SU-DHL-6 (cell line): ENCODE results near the gene CDC42BPG.

ENCODE experiments used
- H2AFZ ChIP-seq: fragments of 200-600 bp; sonication (generic); 2 replicates; pipeline ENCODE4 v1.6.1; 2014; ENCODE audit warnings: low read depth, mild to moderate bottlenecking, moderate library complexity, mixed read lengths, antibody characterized with exemption, low read length; ENCODE audit not compliant: severe bottlenecking
- H3F3A ChIP-seq: fragments of 200-600 bp; shearing (Covaris generic); 2 replicates; pipeline ENCODE4 v1.6.0; 2016; ENCODE audit warnings: antibody characterized with exemption, mild to moderate bottlenecking; ENCODE audit not compliant: insufficient read depth
- H3K27ac ChIP-seq: fragments of 200-600 bp; sonication (generic); 2 replicates; pipeline ENCODE4 v1.5.1; 2016; ENCODE audit warnings: low read depth, mild to moderate bottlenecking, low read length, moderate library complexity, mixed read lengths
- H3K27me3 ChIP-seq: fragments of 200-600 bp; sonication (generic), shearing (Covaris generic); 2 replicates; pipeline ENCODE4 v1.6.0; 2014; ENCODE audit warnings: mild to moderate bottlenecking, low read length
- H3K36me3 ChIP-seq: fragments of 200-600 bp; sonication (generic); 2 replicates; pipeline ENCODE4 v1.6.1; 2014; ENCODE audit warnings: mild to moderate bottlenecking, low read length, mixed read lengths
- H3K4me2 ChIP-seq: fragments of 300-600, 200-600 bp; shearing (Covaris generic), sonication (generic); 2 replicates; pipeline ENCODE4 v1.6.0; 2014; ENCODE audit warnings: low read length, low read depth, mild to moderate bottlenecking; ENCODE audit not compliant: poor library complexity, severe bottlenecking
- H3K4me3 ChIP-seq: fragments of 200-600 bp; sonication (generic); 2 replicates; pipeline ENCODE4 v1.5.1; 2014; ENCODE audit warnings: antibody characterized with exemption, low read length, mild to moderate bottlenecking, mixed read lengths; ENCODE audit not compliant: insufficient read depth, poor library complexity, severe bottlenecking
- H3K79me2 ChIP-seq: fragments of 200-600 bp; sonication (generic); 2 replicates; pipeline ENCODE4 v1.6.1; 2014; ENCODE audit warnings: mild to moderate bottlenecking, low read length, moderate library complexity; ENCODE audit not compliant: insufficient read depth
- H3K9ac ChIP-seq: fragments of 200-600 bp; sonication (generic); 2 replicates; pipeline ENCODE4 v1.7.0; 2014; ENCODE audit warnings: mild to moderate bottlenecking, low read length
- H3K9me2 ChIP-seq: fragments of 200-600 bp; sonication (generic); replicated peaks from 2 replicates; pipeline ENCODE4 v1.6.1; 2014; ENCODE audit warnings: low read length; ENCODE audit not compliant: insufficient read depth
- H3K9me3 ChIP-seq: fragments of 200-600 bp; sonication (generic); 2 replicates; pipeline ENCODE4 v1.6.1; 2014; ENCODE audit warnings: low read length, mixed read lengths; ENCODE audit not compliant: insufficient read depth
- H4K20me1 ChIP-seq: fragments of 200-600 bp; sonication (generic); 2 replicates; pipeline ENCODE4 v1.6.1; 2014; ENCODE audit warnings: low read depth, mild to moderate bottlenecking, antibody characterized with exemption, low read length, moderate library complexity, mixed read lengths
- EZH2phosphoT487 ChIP-seq: fragments of 200-600 bp; sonication (generic), shearing (Covaris generic); conservative IDR thresholded peaks from 2 replicates; pipeline ENCODE4 v1.6.1; 2018; ENCODE audit warnings: mild to moderate bottlenecking, antibody characterized with exemption, low read length, moderate library complexity, mixed read lengths
- TF ChIP-seq, protein P1 (sequence below): fragments of 200-600 bp; sonication (generic); IDR thresholded peaks from one replicate; pipeline ENCODE4 v1.5.1; 2017; ENCODE audit warnings: antibody characterized with exemption, mild to moderate bottlenecking, low read length, moderate library complexity; ENCODE audit not compliant: insufficient read depth, poor library complexity, severe bottlenecking

CDC42BPG gene

DNA sequence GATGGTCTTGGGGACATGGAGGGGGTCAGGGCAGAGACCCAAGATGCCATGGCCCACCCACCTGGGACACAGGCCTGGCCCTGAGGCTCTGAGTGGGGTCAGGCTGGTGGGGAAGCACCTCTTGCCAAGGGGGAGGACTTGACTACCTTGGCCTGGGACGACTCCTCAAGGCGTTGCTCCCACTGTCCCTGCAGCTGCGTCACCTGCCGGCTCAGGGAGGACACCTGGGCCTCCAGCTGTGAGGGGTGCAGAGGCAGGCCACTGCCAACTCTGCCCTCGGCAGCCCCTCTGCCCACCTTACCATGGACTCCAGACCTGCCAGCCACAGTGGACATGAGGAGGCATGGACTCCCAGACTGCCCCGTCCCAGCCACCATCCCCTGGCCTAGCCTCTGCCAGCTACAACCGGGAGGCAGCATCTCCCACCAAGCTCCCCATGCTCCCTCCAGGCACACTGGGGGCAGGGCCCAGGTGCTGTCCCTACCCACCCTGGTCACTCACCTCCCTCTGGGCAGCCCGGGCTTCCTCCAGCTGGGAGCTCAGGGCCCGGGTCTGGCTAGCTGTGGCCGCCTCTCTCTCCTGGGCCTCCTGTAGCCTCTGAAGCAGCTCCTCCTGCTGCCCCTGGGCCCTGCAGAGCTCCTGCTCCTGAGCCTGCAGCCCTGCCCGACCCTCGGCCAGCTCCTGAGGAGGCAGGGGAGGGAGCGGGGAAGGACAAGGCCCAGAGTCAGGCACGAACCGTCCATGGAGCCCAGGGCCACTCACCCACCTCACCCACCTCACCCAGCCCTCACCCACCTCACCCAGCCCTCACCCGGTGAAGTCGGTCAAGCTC, 8.6 kb downstream of the CDC42BPG start:
- TF ChIP-seq, protein P1, sequence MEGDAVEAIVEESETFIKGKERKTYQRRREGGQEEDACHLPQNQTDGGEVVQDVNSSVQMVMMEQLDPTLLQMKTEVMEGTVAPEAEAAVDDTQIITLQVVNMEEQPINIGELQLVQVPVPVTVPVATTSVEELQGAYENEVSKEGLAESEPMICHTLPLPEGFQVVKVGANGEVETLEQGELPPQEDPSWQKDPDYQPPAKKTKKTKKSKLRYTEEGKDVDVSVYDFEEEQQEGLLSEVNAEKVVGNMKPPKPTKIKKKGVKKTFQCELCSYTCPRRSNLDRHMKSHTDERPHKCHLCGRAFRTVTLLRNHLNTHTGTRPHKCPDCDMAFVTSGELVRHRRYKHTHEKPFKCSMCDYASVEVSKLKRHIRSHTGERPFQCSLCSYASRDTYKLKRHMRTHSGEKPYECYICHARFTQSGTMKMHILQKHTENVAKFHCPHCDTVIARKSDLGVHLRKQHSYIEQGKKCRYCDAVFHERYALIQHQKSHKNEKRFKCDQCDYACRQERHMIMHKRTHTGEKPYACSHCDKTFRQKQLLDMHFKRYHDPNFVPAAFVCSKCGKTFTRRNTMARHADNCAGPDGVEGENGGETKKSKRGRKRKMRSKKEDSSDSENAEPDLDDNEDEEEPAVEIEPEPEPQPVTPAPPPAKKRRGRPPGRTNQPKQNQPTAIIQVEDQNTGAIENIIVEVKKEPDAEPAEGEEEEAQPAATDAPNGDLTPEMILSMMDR = no peak
- TF ChIP-seq EZH2phosphoT487 = no peak
- Histone ChIP-seq H3F3A (no peaks in the 10 kb centered on the region), H3K36me3 (no peaks in the 10 kb centered on the region), H3K4me2 (no peak overlapping the region), H3K9me3 (no peaks in the 10 kb centered on the region), H3K9ac (no peak overlapping the region), H3K9me2 (no peaks in the 10 kb centered on the region), H3K27me3 (no peaks in the 10 kb centered on the region), H3K4me3 (no peak overlapping the region), H2AFZ (no peak overlapping the region), H3K27ac (no peak overlapping the region), H4K20me1 (no peaks in the 10 kb centered on the region), H3K79me2 (no peaks in the 10 kb centered on the region)

DNA sequence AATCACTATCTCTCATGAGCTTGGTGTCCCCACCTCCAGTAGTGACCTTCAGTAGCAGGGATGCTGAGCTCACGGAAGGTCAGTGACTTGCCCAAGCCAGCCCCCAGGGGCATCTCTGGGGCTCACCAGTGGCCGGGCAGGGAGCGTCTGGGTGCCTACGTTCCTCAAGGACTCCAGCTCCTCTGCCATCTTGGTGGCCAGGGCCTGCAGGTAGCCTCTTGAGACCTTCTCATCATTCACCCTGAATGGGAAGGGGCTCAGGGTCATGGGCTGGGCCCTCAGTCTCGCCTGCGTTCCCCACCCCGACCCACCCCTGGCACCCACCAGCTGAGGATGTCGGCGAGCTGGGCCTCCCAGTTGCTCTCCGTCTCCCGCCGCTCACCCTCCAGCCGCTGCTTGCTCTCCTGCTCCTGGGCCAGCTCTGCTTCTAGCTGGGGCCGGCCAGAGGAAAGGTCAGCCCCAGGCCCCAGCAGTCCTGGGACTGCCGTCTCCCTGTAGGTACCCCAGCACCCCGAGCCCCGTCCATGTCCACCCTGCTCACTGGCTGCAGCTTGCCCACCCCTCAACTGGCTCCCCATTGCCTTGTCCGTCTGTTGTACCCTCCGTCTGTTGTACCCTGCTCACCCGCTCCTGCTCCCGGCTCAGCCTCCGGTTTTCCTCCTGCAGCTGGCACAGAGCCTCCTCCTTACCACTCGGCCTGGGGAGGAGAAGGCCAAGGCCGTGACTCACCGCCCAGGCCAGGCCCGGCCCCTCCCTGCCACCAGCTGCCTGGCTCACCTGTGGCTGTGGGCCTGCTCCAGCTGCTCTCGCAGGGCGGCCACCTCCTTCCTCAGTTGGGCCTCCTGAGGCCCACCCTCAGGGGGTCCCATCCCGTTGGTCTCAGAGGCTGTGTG, 9.5 kb downstream of the CDC42BPG start:
- H3K9me3 ChIP-seq = no peaks in the 10 kb centered on the region
- no peaks in the 10 kb centered on the region for H3K79me2 ChIP-seq
- H3K27me3 ChIP-seq = no peaks in the 10 kb centered on the region
- H3K36me3 ChIP-seq = no peaks in the 10 kb centered on the region
- H3F3A ChIP-seq = no peaks in the 10 kb centered on the region
- no peak overlapping the region for H3K4me3 ChIP-seq
- no peak overlapping the region for H3K4me2 ChIP-seq
- no peaks in the 10 kb centered on the region for H3K9me2 ChIP-seq
- no peak overlapping the region for H2AFZ ChIP-seq
- H3K9ac ChIP-seq = no peak overlapping the region
- H3K27ac ChIP-seq = no peak overlapping the region
- no peak for TF ChIP-seq EZH2phosphoT487
- TF ChIP-seq, protein P1 = no peak
- H4K20me1 ChIP-seq = no peaks in the 10 kb centered on the region

DNA sequence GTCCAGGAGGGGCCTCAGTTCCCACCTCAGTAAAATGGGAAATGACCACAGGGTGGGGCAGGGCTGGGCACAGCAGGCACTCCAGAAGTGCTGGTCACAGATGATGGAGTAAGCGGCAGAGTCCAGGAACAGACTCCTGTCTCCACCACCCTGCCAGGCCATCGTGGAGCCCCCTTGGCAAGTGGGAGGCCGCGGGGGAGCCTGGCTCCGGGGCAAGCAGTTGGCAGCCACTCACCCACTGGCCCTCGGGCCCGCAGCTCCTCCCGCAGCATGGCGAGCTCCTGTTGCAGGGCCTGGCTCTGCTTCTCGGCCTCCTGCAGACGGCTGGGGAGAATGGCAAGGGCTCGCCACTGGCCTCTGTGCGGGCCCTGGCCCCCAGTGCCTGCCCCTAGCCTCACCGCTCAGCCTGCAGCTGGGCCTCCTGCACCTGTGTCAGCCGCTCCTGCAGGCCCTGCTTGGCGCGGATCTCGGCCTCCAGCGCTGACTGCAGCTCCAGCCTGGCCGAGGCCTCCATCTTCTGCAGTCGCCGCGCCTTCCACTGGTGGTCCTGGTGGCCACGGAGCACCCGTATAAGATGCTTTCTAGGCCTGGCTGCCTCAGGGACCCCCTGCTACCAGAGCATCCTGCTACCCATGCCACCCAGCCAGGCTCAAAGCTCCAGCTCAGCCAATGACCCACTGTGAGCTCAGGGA, 10.3 kb downstream of the CDC42BPG start:
- Histone ChIP-seq H4K20me1 (no peaks in the 10 kb centered on the region), H3K4me3 (no peak overlapping the region), H3K27ac (no peak overlapping the region), H3K9ac (no peak overlapping the region), H3K4me2 (no peak overlapping the region), H3K27me3 (no peaks in the 10 kb centered on the region), H3K79me2 (no peaks in the 10 kb centered on the region), H2AFZ (no peak overlapping the region), H3K9me2 (no peaks in the 10 kb centered on the region), H3K36me3 (no peaks in the 10 kb centered on the region), H3F3A (no peaks in the 10 kb centered on the region), H3K9me3 (no peaks in the 10 kb centered on the region)
- TF ChIP-seq EZH2phosphoT487 = no peak
- TF ChIP-seq, protein P1 = no peak
